T1000 (cell line): ENCODE data around the gene NENF.
"Not testable (repeated sequence)": the region's sequence is repeated elsewhere in the genome, so short reads cannot be mapped to it uniquely, and the experiment has no call there.

Experiments
- DNase-seq: peaks from one replicate; lab custom pipeline; 2025; ENCODE audit warnings: mixed read lengths; lab: John Stamatoyannopoulos, UW

The NENF gene

DNA sequence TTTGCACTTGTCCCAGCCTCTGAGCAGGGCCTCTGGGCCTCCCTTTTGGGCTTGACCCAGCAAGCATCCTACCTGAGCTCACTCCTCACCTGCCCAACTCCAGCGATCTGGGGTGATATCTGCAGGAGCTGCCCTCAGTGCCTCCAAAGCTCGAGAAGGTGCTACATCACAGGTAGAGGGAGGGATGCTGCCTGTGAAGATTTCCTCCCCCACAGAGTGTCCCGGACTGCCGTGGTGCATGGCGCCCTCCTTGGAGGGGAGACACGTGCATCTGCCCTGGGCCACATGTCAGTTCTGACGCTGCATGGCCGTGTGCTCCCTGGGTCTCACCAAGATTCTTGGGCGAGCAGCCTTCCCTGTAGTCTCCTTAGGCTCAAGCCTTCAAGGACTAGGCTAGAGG lies 27.7 kb downstream of the NENF start:
- DNase-seq: no peak

GRCh38 chr1:212461916-212462660 lies 29.4 kb downstream of the NENF start:
- no peak for DNase-seq

- DNase-seq: no peak
Measured at GRCh38 chr1:212463565-212464285, 31.0 kb downstream of the NENF start.

DNA sequence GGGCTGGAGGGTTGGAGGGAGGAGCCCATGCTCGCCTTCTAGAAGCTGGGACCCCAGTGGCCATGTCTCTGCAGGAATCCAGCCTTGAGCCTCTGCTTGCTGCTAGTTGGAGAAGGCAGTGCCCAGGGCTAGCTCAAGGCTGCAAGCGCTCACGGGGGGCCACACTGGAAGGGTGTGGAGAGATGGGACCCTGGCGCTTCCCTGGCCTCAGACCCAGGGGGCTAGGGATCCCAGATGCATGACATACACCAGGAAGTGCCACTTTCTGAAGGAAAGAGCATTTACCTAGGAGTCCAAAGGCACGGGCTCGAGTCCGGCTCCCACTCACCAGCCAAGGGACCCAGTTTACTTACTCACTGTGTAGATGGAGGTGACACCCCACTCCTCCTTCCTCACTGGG lies 32.6 kb downstream of the NENF start:
- no peak for DNase-seq

- DNase-seq: no peak
Measured at GRCh38 chr1:212466437-212466836, 33.7 kb downstream of the NENF start.

DNA sequence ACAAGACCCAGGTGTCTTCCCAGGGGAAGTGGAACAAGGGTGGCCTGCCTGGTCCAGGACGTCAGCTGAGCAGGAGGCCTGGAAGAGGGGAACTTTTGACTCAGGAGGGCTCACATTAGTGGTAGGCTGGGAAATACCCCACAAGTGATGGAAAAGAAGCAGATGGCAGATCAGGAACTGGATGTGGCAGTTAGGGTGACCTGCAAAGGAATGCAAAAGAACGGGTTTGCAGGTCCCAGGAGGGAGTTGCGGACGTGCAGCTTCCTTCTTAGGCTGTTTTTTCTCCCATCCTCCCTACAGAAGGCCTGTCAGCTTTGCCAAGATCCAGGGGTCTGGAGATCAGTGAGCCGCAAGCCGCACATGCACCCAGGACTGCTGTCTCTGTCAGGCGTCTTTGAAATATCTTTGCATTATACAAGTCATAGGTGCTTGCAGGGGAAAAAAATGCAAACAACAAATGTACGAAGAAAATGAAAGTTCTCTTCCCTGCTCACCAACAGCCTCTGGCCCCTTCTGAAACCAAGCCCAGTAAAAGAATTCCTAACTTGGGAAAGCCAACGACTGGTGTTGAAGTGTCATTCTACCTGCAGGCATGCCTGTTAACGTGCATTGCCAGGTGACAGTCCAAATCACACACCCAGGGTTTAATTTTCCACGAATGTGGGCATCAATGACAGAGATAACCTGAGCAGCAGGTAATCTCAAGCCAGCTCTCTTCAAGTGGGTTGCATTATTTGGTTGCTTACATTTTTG lies 34.4 kb downstream of the NENF start:
- no peak for DNase-seq

GRCh38 chr1:212467843-212468482 lies 35.2 kb downstream of the NENF start:
- peak; percentile 26 for DNase-seq

- peak; percentile 80 for DNase-seq
Measured at GRCh38 chr1:212470059-212470458, 37.3 kb downstream of the NENF start.

GRCh38 chr1:212471286-212471685 lies 38.6 kb downstream of the NENF start:
- DNase-seq: no peak

DNA sequence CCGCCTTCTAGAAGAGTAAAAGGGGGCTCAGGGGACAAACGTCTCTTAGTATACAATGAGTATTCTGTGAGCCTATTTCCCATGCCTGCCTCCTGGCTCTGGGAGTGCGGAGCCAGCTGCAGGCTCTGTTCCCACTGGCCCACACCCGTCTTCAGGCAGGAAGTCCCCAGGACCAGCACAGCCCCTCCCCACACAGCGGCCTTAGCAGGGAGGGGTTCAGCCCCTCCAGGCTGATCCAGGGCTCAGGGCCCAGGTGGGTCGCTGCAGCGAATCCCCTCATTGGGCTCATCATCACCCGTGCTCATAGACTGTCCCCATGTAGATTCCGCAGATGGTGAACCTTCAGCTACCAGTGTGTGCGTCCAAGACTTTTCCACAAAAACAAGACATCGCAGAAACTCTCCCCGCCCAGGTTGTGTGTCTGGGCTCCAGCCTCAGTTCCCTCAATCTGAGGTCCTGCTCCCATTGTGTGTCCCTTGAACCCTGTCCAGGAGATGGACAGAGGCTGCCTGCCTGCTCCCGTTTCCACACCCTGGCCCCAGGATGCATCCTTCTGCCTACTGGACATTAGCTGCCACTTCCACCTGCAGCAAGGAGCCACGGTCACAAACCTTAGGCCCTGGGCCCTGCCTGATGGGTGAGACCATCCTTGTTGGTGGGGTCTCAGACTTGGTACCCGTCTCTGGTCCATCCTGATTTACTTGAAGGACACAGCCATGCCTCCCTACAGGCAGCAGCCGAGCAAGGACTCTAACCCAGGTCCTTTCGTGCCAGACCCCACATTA lies 39.4 kb downstream of the NENF start:
- no peak for DNase-seq

DNA sequence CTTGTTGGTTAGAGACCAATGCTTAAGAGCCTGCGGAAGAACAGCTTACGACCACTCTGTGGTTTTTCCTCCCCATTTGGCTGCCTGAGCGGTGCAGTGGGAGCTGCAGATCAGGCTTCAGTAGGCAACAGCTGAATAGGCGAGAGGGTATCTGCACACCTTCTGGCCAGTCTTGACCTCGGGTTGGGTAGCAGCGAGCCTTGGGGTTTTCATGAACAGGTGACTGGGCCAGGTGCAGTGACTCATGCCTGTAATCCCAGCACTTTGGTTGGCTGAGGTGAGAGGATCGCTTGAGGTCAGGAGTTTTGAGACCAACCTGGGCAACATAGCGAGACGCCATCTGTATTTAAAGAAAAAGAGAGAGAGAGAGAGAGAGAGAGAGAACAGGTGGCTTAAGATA lies 41.0 kb downstream of the NENF start:
- DNase-seq: no peak

DNA sequence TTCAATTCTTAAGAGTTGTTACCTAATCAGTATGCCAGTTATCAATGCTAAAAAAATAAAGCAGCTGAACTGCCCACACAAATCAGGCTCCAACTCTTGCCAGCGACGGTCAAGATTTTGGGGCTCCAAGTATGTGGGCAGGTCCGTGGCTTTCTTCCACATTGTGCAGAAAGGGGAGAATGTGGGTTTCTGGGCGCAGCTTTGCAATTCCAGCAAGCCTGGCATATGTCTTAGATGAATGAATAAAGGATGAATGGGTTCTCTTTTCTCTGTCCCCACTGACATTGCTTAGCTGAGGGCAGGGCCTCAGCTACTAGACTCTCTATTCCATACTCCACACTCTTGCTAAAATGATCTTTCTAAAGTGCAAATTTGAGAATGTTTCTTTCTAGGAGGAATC lies 42.4 kb downstream of the NENF start:
- DNase-seq: no peak

- not testable (repeated sequence) for DNase-seq
Measured at GRCh38 chr1:212475831-212476230, 43.1 kb downstream of the NENF start.

- peak; percentile 83 for DNase-seq
Measured at GRCh38 chr1:212477014-212477679, 44.4 kb downstream of the NENF start.

- DNase-seq: no peak
Measured at GRCh38 chr1:212477680-212478466, 45.2 kb downstream of the NENF start.

GRCh38 chr1:212478467-212479025 lies 45.8 kb downstream of the NENF start:
- no peak for DNase-seq

DNA sequence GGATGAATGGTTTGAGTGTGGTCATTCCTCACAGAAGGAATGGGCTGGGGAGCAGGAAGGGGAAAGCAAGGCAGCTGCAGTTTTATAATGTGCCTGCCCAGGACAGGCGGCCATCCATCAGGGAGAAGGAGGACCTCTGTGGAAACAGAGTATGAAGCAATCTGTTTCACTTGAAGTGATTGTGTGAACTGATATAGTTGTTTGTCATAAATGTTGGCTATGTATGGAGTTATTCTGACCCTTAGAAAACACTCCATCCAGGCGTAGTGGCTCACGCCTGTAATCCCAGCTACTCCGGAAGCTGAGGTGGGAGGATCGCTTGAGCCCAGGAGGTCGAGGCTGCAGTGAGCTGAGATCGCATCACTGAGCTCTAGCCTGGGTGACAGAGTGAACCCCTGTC lies 46.5 kb downstream of the NENF start:
- DNase-seq: no peak

DNA sequence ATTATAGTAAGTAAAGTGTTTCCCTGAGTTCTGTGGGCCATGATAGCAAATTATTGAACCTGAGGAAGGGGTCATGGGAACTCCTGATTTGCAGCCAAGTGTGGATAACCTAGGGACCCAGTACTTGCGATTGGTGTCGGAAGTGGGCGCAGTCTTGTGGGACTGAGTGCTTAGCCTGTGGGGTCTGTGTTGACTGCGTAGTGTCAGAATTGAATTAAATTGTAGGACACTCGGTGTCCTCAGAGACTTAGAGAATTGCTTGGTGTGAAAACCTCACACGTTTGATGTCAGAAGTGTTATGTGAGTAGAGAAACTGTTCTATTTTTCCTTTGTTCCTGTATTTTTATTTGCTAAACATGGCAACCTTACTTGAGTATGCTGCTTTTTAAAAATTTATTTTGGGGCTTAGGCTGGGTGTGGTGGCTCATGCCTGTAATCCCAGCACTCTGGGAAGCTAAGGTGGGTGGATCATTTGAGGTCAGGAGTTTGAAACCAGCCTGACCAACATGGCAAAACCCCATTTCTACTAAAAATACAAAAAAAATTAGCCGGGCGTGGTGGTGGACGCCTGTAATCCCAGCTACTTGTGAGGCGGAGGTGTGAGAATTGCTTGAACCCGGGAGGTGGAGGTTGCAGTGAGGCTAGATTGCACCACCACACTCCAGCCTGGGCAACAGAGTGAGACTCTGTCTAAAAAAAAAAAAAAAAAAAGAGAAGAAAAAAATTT lies 48.2 kb downstream of the NENF start:
- not testable (repeated sequence) for DNase-seq

- no peak for DNase-seq
Measured at GRCh38 chr1:212481438-212481767, 48.7 kb downstream of the NENF start.
